ENCODE data around the gene PCGF6. TPM values are rescaled to one million over a fixed set of nuclear protein-coding genes. Genes with fewer than 3 reads are reported as not detected.

The PCGF6 gene
- total RNA-seq, 1 donor from 2014 or later = 10.3 TPM

- Histone ChIP-seq H3K27me3 (ENCODE audit: insufficient read depth, low read length) (no peaks in the 10 kb centered on the region), H3K4me2 (ENCODE audit: low read length) (no peak overlapping the region), H2AFZ (ENCODE audit: low read depth, low read length) (no peak overlapping the region), H3K4me1 (ENCODE audit: insufficient read depth, low read length) (no peaks in the 10 kb centered on the region), H3K79me2 (ENCODE audit: insufficient read depth, low read length) (no peaks in the 10 kb centered on the region), H3K9ac (ENCODE audit: low read length) (no peak overlapping the region), H3K36me3 (ENCODE audit: insufficient read depth, low read length) (no peaks in the 10 kb centered on the region), H3K4me3 (ENCODE audit: insufficient read depth, low read depth, low read length) (no peak overlapping the region), H3K27ac (ENCODE audit: low read depth, low read length) (no peak overlapping the region), H4K20me1 (ENCODE audit: insufficient read depth, low read length) (no peaks in the 10 kb centered on the region), H3K9me3 (ENCODE audit: insufficient read depth, low read depth, low read length) (no peaks in the 10 kb centered on the region)
- H3K27ac Mint-ChIP-seq (ENCODE audit: unreplicated experiment) = no peak overlapping the region
- no peaks in the 10 kb centered on the region for H3K27me3 Mint-ChIP-seq (ENCODE audit: low read depth, unreplicated experiment)
- TF ChIP-seq EZH2 (IDR thresholded peaks at IDR 0.05; ENCODE audit: insufficient read depth, low read length) = no peak
- no peak for TF ChIP-seq CTCF (IDR thresholded peaks at IDR 0.05; ENCODE audit: insufficient read depth, low read depth, low read length)
- peaks cover 11% of the 10 kb centered on the region for H3K9me3 Mint-ChIP-seq (ENCODE audit: unreplicated experiment)
- DNase-seq (ENCODE audit: low read depth) = no peak
- no peak overlapping the region for H3K4me3 Mint-ChIP-seq (ENCODE audit: unreplicated experiment)
- FAIRE-seq = no peak
- peaks cover 2% of the 10 kb centered on the region for H3K36me3 Mint-ChIP-seq (ENCODE audit: low read depth, unreplicated experiment)
- H3K4me1 Mint-ChIP-seq (ENCODE audit: low read depth, unreplicated experiment) = peaks cover 6% of the 10 kb centered on the region
These were observed 96.8 kb downstream of the PCGF6 start for GRCh38 chr10:103254113-103254512.

Small RNAs within 50 kb of the gene (microRNA-seq; reads per million reads assigned to microRNA genes)
- 11,304 reads per million, percentile 95 among the genes with 10 or more reads in this experiment for gene MIR1307

Other genes starting within 250 kb of the PCGF6 start
- gene NT5C2, start 157.9 kb downstream of the PCGF6 start, total RNA-seq = 89.4 and 113 TPM in 2 replicates
- gene RPEL1, start 105.3 kb downstream of the PCGF6 start, total RNA-seq = not detected in 2 replicates
- gene INA, start 74.0 kb downstream of the PCGF6 start, total RNA-seq = 26.9 and 39.6 TPM in 2 replicates
- gene TAF5, start 16.8 kb upstream of the PCGF6 start, total RNA-seq = 3.3 and 3.9 TPM in 2 replicates
- 405 and 463 TPM in 2 replicates for gene ATP5MK, start 45.3 kb upstream of the PCGF6 start, total RNA-seq
- gene PDCD11, start 45.5 kb upstream of the PCGF6 start, total RNA-seq = 62.3 and 72.8 TPM in 2 replicates
- 1.2 and 1.4 TPM in 2 replicates for gene CALHM2, start 101.2 kb upstream of the PCGF6 start, total RNA-seq
- gene CALHM1, start 107.8 kb upstream of the PCGF6 start, total RNA-seq = not detected in 2 replicates
- gene CALHM3, start 128.1 kb upstream of the PCGF6 start, total RNA-seq = not detected in 2 replicates
- gene NEURL1, start 142.6 kb upstream of the PCGF6 start, total RNA-seq = 1.4 and 1.5 TPM in 2 replicates

Measured in astrocyte (in vitro differentiated cells and primary cell).